HepG2 (cell line): ENCODE results near the gene ALKBH2. TPM values are rescaled to one million over a fixed set of nuclear protein-coding genes. Genes with fewer than 3 reads are reported as not detected.

Experiments
- ATRX ChIP-seq: sonication (generic); formaldehyde crosslinking; IDR thresholded peaks from 2 replicates; pipeline ENCODE4 v1.4.0; 2020; ENCODE audit warnings: missing genetic modification reagents, borderline replicate concordance
- MNT ChIP-seq: fragments of 450-650 bp; IDR thresholded peaks from 2 replicates; pipeline ENCODE4 v1.6.1; 2016
- PAXIP1 ChIP-seq: sonication (generic); formaldehyde crosslinking; conservative IDR thresholded peaks from 2 replicates; pipeline ENCODE4 v1.4.0; 2020; ENCODE audit warnings: mild to moderate bottlenecking, missing genetic modification reagents, moderate library complexity
- SIX4 ChIP-seq: sonication (generic); formaldehyde crosslinking; IDR thresholded peaks from 2 replicates; pipeline ENCODE4 v1.4.0; 2020; ENCODE audit warnings: missing genetic modification reagents
- SNAPC5 ChIP-seq: sonication (generic); formaldehyde crosslinking; IDR thresholded peaks from 2 replicates; pipeline ENCODE4 v1.8.1; 2023; ENCODE audit warnings: mild to moderate bottlenecking, missing genetic modification reagents, borderline replicate concordance
- ZBTB14 ChIP-seq: sonication (generic); formaldehyde crosslinking; IDR thresholded peaks from 2 replicates; pipeline ENCODE4 v1.4.0; 2020; ENCODE audit warnings: missing genetic modification reagents
- ZBTB7B ChIP-seq: sonication (generic); formaldehyde crosslinking; IDR thresholded peaks from 2 replicates; pipeline ENCODE4 v1.4.0; 2020; ENCODE audit warnings: missing genetic modification reagents
- ZNF263 ChIP-seq: sonication (generic); formaldehyde crosslinking; IDR thresholded peaks from 2 replicates; pipeline ENCODE4 v1.4.0; 2020; ENCODE audit warnings: missing genetic modification reagents
- ZNF414 ChIP-seq: sonication (generic); formaldehyde crosslinking; IDR thresholded peaks from 2 replicates; pipeline ENCODE4 v1.5.0; 2020; ENCODE audit warnings: missing genetic modification reagents
- ZNF546 ChIP-seq: sonication (generic); formaldehyde crosslinking; conservative IDR thresholded peaks from 2 replicates; pipeline ENCODE4 v1.8.1; 2023; ENCODE audit warnings: mild to moderate bottlenecking, missing genetic modification reagents
- polyA plus RNA-seq, 8 experiments: library from polyadenylated mRNA; depleted of rRNA in 3 of 8; stranded (reverse) in 7 of 8; unstranded in 1 of 8; fragments of >200 nt; fragmentation: Illumina TruSeq in 4 of 8; extraction: Trizol in 4 of 8; gene quantifications; 2 replicates each; pipeline versions ENCODE4 v1.2.1 to v1.2.3, GENCODE V29; 2011 to 2016; ENCODE audit warnings: low read depth in 4 of 8, missing spikeins in 1 of 8, mixed read lengths in 1 of 8; ENCODE audit not compliant: insufficient read depth in 1 of 8
- total RNA-seq, 5 experiments: library from RNA; depleted of rRNA; stranded (reverse); fragments of >200 nt; fragmentation: Illumina TruSeq; extraction: Trizol; gene quantifications; 2 replicates each; pipeline ENCODE4 v1.2.3, GENCODE V29; 2016; ENCODE audit warnings: low read depth in 1 of 5
- TF ChIP-seq, protein P1 (sequence below): sonication (generic); formaldehyde crosslinking; IDR thresholded peaks from 2 replicates; pipeline ENCODE4 v1.4.0; 2020; ENCODE audit warnings: missing genetic modification reagents, borderline replicate concordance
- TF ChIP-seq, protein P2 (sequence below), 2 experiments: sonication (generic) in 1 of 2; formaldehyde crosslinking in 1 of 2; IDR thresholded peaks; 2 replicates each; pipeline versions ENCODE4 v1.4.0 to v1.6.1; 2016 to 2020; ENCODE audit warnings: borderline replicate concordance in 1 of 2, low read depth in 1 of 2, mild to moderate bottlenecking in 1 of 2, missing genetic modification reagents in 1 of 2

Gene ALKBH2
- total and polyA plus RNA-seq, 2 of the 13 experiments (the other 11 are each of a cell fraction or from before 2014, with no cell fraction given): 21.0 to 40.5 TPM

DNA sequence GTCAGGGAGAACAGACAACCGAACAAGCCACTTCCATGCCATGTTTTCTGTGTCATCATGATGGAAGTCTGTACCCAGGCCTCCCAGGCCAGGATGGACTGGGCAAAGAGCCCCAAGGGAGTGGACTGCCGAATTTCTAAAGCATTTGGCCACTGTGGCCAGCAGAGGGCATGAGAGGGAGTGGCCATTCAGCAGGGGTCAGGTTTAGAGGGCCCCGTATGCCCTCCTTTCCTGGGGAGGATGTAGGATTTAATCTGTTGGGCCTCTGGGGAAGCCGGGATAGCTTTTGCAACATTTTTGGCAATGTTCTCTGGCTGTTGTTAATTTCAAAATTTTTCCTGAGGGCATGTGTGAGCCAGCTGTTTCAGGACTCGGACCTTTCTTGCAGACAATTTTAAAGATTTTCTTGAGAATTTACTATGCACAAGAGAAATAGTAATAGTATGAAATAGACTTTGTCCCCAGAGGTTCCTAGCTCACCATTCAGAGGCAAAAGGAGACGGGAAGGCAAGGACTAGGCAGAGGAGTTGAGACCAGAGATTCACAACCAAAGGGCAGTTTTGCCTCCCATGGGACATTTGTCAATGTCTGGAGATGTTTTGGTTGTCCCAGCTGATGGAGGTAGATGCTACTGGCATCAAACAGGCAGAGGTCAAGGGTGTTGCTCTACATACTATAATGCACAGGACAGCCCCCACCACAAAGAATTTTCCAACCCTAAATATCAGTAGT lies 41.1 kb upstream of the ALKBH2 start (continued):
- TF ChIP-seq MNT (no peak), ZNF546 (CRISPR knock-in tag) (no peak), ZNF263 (0 out of 2 replicates have a peak, but pooled peaks have one; percentile 20), ZBTB7B (CRISPR knock-in tag) (no peak), SIX4 (CRISPR knock-in tag) (no peak), PAXIP1 (CRISPR knock-in tag) (no peak), ATRX (CRISPR knock-in tag) (no peak), ZNF414 (CRISPR knock-in tag) (no peak), ZBTB14 (no peak), SNAPC5 (CRISPR knock-in tag) (no peak)
- TF ChIP-seq, protein P1, sequence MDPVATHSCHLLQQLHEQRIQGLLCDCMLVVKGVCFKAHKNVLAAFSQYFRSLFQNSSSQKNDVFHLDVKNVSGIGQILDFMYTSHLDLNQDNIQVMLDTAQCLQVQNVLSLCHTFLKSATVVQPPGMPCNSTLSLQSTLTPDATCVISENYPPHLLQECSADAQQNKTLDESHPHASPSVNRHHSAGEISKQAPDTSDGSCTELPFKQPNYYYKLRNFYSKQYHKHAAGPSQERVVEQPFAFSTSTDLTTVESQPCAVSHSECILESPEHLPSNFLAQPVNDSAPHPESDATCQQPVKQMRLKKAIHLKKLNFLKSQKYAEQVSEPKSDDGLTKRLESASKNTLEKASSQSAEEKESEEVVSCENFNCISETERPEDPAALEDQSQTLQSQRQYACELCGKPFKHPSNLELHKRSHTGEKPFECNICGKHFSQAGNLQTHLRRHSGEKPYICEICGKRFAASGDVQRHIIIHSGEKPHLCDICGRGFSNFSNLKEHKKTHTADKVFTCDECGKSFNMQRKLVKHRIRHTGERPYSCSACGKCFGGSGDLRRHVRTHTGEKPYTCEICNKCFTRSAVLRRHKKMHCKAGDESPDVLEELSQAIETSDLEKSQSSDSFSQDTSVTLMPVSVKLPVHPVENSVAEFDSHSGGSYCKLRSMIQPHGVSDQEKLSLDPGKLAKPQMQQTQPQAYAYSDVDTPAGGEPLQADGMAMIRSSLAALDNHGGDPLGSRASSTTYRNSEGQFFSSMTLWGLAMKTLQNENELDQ: no peak
- TF ChIP-seq, protein P2, sequence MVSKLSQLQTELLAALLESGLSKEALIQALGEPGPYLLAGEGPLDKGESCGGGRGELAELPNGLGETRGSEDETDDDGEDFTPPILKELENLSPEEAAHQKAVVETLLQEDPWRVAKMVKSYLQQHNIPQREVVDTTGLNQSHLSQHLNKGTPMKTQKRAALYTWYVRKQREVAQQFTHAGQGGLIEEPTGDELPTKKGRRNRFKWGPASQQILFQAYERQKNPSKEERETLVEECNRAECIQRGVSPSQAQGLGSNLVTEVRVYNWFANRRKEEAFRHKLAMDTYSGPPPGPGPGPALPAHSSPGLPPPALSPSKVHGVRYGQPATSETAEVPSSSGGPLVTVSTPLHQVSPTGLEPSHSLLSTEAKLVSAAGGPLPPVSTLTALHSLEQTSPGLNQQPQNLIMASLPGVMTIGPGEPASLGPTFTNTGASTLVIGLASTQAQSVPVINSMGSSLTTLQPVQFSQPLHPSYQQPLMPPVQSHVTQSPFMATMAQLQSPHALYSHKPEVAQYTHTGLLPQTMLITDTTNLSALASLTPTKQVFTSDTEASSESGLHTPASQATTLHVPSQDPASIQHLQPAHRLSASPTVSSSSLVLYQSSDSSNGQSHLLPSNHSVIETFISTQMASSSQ (IDR thresholded peaks at IDR 0.05; ENCODE audit: low read depth): no peak
- TF ChIP-seq, protein P2 (CRISPR knock-in tag; IDR thresholded peaks at IDR 0.05; ENCODE audit: borderline replicate concordance): no peak
